Cardiac fibroblast (primary cell): ENCODE results near the gene TFF2.

Source experiments
- DNase-seq, 2 donors: peaks; one replicate each; pipeline versions ENCODE4 v3.0.0 to v3.0.0-alpha.2; 2010; ENCODE audit warnings: low read depth in 2 of 2
- H3K4me3 ChIP-seq, 2 donors: replicated peaks in 1 of 2; 1 replicate in 1 of 2; 2 replicates in 1 of 2; pipeline ENCODE4 v1.5.1; 2011; ENCODE audit warnings: low read depth in 2 of 2, low read length in 2 of 2, mild to moderate bottlenecking in 2 of 2, moderate library complexity in 1 of 2
- TF ChIP-seq, protein P1 (sequence below): IDR thresholded peaks from one replicate; pipeline ENCODE4 v1.5.1; 2011; ENCODE audit warnings: low read depth, mild to moderate bottlenecking, low read length, inconsistent platforms

Gene TFF2

DNA sequence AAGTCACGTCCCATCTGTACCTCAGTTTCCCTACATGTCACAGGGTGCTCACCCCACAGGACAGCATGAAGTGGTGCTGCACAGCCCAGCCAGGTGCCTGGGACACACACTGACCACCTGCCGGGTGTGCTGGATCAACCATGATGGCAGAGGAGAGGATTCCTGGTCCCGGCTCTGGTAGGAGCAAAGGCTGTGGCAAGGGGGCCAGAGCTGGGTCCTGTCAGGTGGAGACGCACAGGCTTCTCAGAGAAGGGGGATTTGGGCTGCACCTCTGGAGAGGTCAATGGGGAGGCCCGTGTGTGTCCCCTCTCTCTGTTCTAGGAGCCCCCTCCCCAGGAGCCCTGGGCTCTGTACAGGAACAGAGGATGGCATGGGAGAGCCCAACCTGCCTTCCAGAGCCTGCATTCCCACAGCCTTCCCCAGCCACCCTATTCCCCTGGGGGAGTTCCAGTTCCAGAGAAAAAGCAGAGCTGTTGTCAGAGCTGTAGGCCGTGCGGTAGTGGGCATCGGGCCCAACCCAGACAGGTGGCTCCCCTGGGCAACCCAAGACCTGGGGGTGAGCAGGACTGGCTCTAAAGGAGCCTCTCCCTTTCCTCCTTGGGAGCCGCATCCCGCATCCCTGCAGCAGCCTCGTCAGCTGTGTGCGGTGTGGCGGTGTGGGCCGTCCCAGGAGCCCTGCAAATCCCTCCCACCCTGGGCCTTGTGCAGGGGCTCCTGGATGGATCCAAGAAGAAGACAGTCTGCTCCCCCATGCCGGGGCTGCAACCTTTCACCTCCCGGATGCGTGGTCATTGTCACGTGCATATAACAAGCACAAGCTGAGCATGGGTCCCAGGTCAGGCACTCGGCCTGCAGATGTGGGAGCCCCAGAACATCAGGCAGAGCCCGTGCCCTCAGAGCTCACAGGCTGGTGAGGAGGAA is 32.7 kb downstream of the TFF2 start:
- DNase-seq: no peak
- TF ChIP-seq, protein P1, sequence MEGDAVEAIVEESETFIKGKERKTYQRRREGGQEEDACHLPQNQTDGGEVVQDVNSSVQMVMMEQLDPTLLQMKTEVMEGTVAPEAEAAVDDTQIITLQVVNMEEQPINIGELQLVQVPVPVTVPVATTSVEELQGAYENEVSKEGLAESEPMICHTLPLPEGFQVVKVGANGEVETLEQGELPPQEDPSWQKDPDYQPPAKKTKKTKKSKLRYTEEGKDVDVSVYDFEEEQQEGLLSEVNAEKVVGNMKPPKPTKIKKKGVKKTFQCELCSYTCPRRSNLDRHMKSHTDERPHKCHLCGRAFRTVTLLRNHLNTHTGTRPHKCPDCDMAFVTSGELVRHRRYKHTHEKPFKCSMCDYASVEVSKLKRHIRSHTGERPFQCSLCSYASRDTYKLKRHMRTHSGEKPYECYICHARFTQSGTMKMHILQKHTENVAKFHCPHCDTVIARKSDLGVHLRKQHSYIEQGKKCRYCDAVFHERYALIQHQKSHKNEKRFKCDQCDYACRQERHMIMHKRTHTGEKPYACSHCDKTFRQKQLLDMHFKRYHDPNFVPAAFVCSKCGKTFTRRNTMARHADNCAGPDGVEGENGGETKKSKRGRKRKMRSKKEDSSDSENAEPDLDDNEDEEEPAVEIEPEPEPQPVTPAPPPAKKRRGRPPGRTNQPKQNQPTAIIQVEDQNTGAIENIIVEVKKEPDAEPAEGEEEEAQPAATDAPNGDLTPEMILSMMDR: no peak
- H3K4me3 ChIP-seq: no peak overlapping the region

GRCh38 chr21:42317341-42317741 is 33.5 kb downstream of the TFF2 start:
- TF ChIP-seq, protein P1: no peak
- no peak for DNase-seq
- H3K4me3 ChIP-seq: no peak overlapping the region

DNA sequence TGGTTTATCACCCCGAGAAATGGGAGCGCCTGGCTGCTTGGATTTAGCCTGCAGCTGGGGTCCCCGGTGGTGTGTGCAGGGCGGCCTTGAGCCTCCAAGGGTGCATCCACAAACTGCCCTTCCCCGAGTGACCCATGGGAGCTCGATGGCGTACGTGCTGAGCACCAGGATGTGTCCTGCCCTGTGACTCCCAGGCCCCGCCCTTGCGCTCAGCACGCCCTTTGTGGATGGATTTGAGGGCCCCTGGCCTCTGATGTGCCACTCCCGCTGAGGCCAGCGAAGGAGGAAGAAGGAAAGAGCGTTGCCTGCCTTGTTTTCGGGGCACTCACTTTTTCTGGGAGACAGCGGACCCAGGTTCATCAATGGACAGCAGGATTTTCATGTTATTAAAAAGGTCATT is 33.9 kb downstream of the TFF2 start:
- TF ChIP-seq, protein P1: no peak
- no peak for DNase-seq
- no peak overlapping the region for H3K4me3 ChIP-seq

GRCh38 chr21:42315296-42315891 is 35.4 kb downstream of the TFF2 start, which contains the start of gene TFF3:
TFF3 (minus strand) TSS chr21:42315409; CDS start chr21:42315374, 35 bp downstream.
- TF ChIP-seq, protein P1: no peak
- no peak for DNase-seq
- H3K4me3 ChIP-seq: no peak within 1 kb of the TSS

GRCh38 chr21:42314616-42315295 is 36.0 kb downstream of the TFF2 start:
- no peak overlapping the region for H3K4me3 ChIP-seq
- TF ChIP-seq, protein P1: no peak
- no peak for DNase-seq

GRCh38 chr21:42313501-42313969 is 37.3 kb downstream of the TFF2 start:
- H3K4me3 ChIP-seq: no peak overlapping the region
- TF ChIP-seq, protein P1: no peak
- DNase-seq: no peak
